ENCODE measurements around the gene LSAMP.

- TF ChIP-seq, protein P1, sequence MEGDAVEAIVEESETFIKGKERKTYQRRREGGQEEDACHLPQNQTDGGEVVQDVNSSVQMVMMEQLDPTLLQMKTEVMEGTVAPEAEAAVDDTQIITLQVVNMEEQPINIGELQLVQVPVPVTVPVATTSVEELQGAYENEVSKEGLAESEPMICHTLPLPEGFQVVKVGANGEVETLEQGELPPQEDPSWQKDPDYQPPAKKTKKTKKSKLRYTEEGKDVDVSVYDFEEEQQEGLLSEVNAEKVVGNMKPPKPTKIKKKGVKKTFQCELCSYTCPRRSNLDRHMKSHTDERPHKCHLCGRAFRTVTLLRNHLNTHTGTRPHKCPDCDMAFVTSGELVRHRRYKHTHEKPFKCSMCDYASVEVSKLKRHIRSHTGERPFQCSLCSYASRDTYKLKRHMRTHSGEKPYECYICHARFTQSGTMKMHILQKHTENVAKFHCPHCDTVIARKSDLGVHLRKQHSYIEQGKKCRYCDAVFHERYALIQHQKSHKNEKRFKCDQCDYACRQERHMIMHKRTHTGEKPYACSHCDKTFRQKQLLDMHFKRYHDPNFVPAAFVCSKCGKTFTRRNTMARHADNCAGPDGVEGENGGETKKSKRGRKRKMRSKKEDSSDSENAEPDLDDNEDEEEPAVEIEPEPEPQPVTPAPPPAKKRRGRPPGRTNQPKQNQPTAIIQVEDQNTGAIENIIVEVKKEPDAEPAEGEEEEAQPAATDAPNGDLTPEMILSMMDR (conservative IDR thresholded peaks at IDR 0.05; ENCODE audit: low read depth, low read length) = no peak
- TF ChIP-seq EZH2 (IDR thresholded peaks at IDR 0.05; ENCODE audit: low read length, unreplicated experiment) = no peak
- TF ChIP-seq EZH2phosphoT487 (IDR thresholded peaks at IDR 0.05; ENCODE audit: borderline replicate concordance, low read length) = no peak
These were observed 317.8 kb downstream of the LSAMP start for GRCh38 chr3:116127464-116127863.

All from PC-3 (cell line).